T-cell (primary cell): Measurements from ENCODE around the gene SLCO1B1. TPM values are rescaled to one million over a fixed set of nuclear protein-coding genes. Genes with fewer than 3 reads are reported as not detected.
"Not testable (repeated sequence)": the region's sequence is repeated elsewhere in the genome, so short reads cannot be mapped to it uniquely, and the experiment has no call there.

Experiments
- ATAC-seq, 4 experiments: fragments of 200-7000 bp in 3 of 4; fragments of 150-1000 bp in 1 of 4; cut with Tn5 transposase; replicated peaks in 1 of 4; 1 replicate in 3 of 4; 2 replicates in 1 of 4; pipeline ENCODE4 v1.10.0; 2021; ENCODE audit warnings: moderate library complexity in 3 of 4, mild to moderate bottlenecking in 2 of 4, moderate number of reproducible peaks in 1 of 4
- CTCF ChIA-PET, 2 donors: fragments of 300-600 bp; sonication (Branson Sonifier 250); formaldehyde crosslinking; loops; one replicate each; lab custom pipeline; 2022; ENCODE audit warnings: antibody characterized with exemption in 2 of 2; lab: Charles Lee
- POLR2A ChIA-PET, 2 donors: fragments of 300-600 bp; sonication (Branson Sonifier 250); formaldehyde crosslinking; loops; one replicate each; lab custom pipeline; 2022; ENCODE audit warnings: antibody characterized with exemption in 2 of 2; lab: Charles Lee
- DNase-seq, 35 experiments: peaks; one replicate each; pipeline versions ENCODE4 v3.0.0 to v3.0.0-alpha.2; 2013 to 2023
- H3K27ac ChIP-seq: one replicate; pipeline ENCODE4 v1.5.1; 2013; ENCODE audit warnings: low read length
- H3K27me3 ChIP-seq, 2 experiments: replicated peaks in 1 of 2; 1 replicate in 1 of 2; 2 replicates in 1 of 2; pipeline versions ENCODE4 v1.6.1 to v1.7.0; 2013; ENCODE audit warnings: low read length in 1 of 2, mixed read lengths in 1 of 2; ENCODE audit not compliant: control insufficient read depth in 2 of 2, insufficient read depth in 2 of 2; ENCODE audit errors: extremely low read depth in 1 of 2
- H3K36me3 ChIP-seq, 2 donors: 1 replicate in 1 of 2; 2 replicates in 1 of 2; pipeline versions ENCODE4 v1.6.1 to v1.7.0; 2013; ENCODE audit warnings: low read length in 1 of 2; ENCODE audit not compliant: control insufficient read depth in 2 of 2, insufficient read depth in 1 of 2; ENCODE audit errors: extremely low read depth in 1 of 2
- H3K4me1 ChIP-seq, 2 experiments: 1 replicate in 1 of 2; 2 replicates in 1 of 2; pipeline versions ENCODE4 v1.6.1 to v1.7.0; 2013; ENCODE audit warnings: low read length in 2 of 2, mixed read lengths in 1 of 2; ENCODE audit not compliant: insufficient read depth in 2 of 2, control insufficient read depth in 1 of 2; ENCODE audit errors: extremely low read depth in 1 of 2
- H3K4me3 ChIP-seq, 2 donors: 1 replicate in 1 of 2; 2 replicates in 1 of 2; pipeline versions ENCODE4 v1.5.1 to v1.7.0; 2013; ENCODE audit warnings: mild to moderate bottlenecking in 2 of 2, low read length in 1 of 2, moderate library complexity in 1 of 2; ENCODE audit not compliant: control insufficient read depth in 1 of 2; ENCODE audit errors: extremely low read depth in 1 of 2
- H3K9me3 ChIP-seq: 2 replicates; pipeline ENCODE4 v1.7.0; 2013
- H3K27ac Mint-ChIP-seq, 2 donors: one replicate each; pipeline ENCODE4 v1.8.0; 2020 to 2021; ENCODE audit warnings: mild to moderate bottlenecking in 2 of 2, mixed read lengths in 2 of 2
- H3K27me3 Mint-ChIP-seq, 2 donors: one replicate each; pipeline ENCODE4 v1.8.0; 2021 to 2022; ENCODE audit warnings: mixed read lengths in 2 of 2
- H3K36me3 Mint-ChIP-seq: one replicate; pipeline ENCODE4 v1.8.0; 2021; ENCODE audit warnings: mixed read lengths
- H3K4me1 Mint-ChIP-seq, 3 donors: one replicate each; pipeline ENCODE4 v1.8.0; 2020 to 2022; ENCODE audit warnings: mixed read lengths in 3 of 3, mild to moderate bottlenecking in 1 of 3
- H3K4me3 Mint-ChIP-seq, 3 donors: one replicate each; pipeline ENCODE4 v1.8.0; 2020 to 2022; ENCODE audit warnings: mild to moderate bottlenecking in 3 of 3, mixed read lengths in 3 of 3, moderate library complexity in 3 of 3
- H3K9me3 Mint-ChIP-seq, 3 donors: one replicate each; pipeline ENCODE4 v1.8.0; 2020 to 2022; ENCODE audit warnings: mixed read lengths in 3 of 3
- WGBS: methylation state at CpG from one replicate; pipeline ENCODE4 v1.1.5; 2013; ENCODE audit warnings: missing lambda C conversion rate; ENCODE audit not compliant: insufficient coverage; 5-methylcytosine and 5-hydroxymethylcytosine counted together
- total RNA-seq, 35 experiments: library from RNA in 6 of 35; stranded (reverse) in 6 of 35; fragments of 120-200 nt in 1 of 35; gene quantifications; one replicate each; pipeline versions ENCODE4 v1.2.1 to v1.2.4 and lab custom pipeline; 2013 to 2026

The SLCO1B1 gene
- total RNA-seq, 5 donors from 2014 or later (not counting 1 experiment from before 2014, with no cell fraction given) = 0.12 TPM; not detected in 4

GRCh38 chr12:21129351-21129750, 1.6 kb upstream of the SLCO1B1 start:
- H3K36me3 ChIP-seq = no peaks in the 10 kb centered on the region
- ChIA-PET POLR2A (no interaction called here), CTCF (no interaction called here)
- no peak overlapping the region for H3K27ac ChIP-seq
- Mint-ChIP-seq H3K9me3 (peaks cover 0 to 3% (median 0%) of the 10 kb centered on the region in 3 donors), H3K4me3 (no peak overlapping the region), H3K4me1 (no peaks in the 10 kb centered on the region), H3K36me3 (no peaks in the 10 kb centered on the region), H3K27me3 (no peaks in the 10 kb centered on the region), H3K27ac (no peak overlapping the region)
- H3K4me1 ChIP-seq = no peaks in the 10 kb centered on the region
- H3K27me3 ChIP-seq = no peaks in the 10 kb centered on the region
- no peaks in the 10 kb centered on the region for H3K9me3 ChIP-seq
- WGBS = 67% methylated on average over 1 of the region's 3 CpGs
- no peak for DNase-seq
- ATAC-seq = no peak
- no peak overlapping the region for H3K4me3 ChIP-seq

- no peaks in the 10 kb centered on the region for H3K9me3 Mint-ChIP-seq
- no CpG with 5 or more reads among the region's 1 CpG for WGBS
- Histone ChIP-seq H3K4me1 (no peaks in the 10 kb centered on the region), H3K27ac (no peak overlapping the region), H3K9me3 (no peaks in the 10 kb centered on the region), H3K27me3 (no peaks in the 10 kb centered on the region), H3K36me3 (no peaks in the 10 kb centered on the region), H3K4me3 (no peak overlapping the region)
- DNase-seq (no peak), ATAC-seq (no peak)
- no peaks in the 10 kb centered on the region for H3K36me3 Mint-ChIP-seq
- no peak overlapping the region for H3K4me3 Mint-ChIP-seq
- H3K27me3 Mint-ChIP-seq = no peaks in the 10 kb centered on the region
- no peak overlapping the region for H3K27ac Mint-ChIP-seq
- POLR2A ChIA-PET = no interaction called here
- CTCF ChIA-PET = no interaction called here
- no peaks in the 10 kb centered on the region for H3K4me1 Mint-ChIP-seq
Measured at GRCh38 chr12:21129906-21130305, 1.1 kb upstream of the SLCO1B1 start.

GRCh38 chr12:21137318-21137999, 6.5 kb downstream of the SLCO1B1 start:
- H3K4me1 Mint-ChIP-seq, H3K36me3 ChIP-seq, H3K4me3 ChIP-seq, H3K9me3 Mint-ChIP-seq, ATAC-seq, H3K27ac ChIP-seq, POLR2A ChIA-PET, H3K27ac Mint-ChIP-seq, H3K27me3 ChIP-seq, H3K36me3 Mint-ChIP-seq, H3K27me3 Mint-ChIP-seq, H3K9me3 ChIP-seq, H3K4me3 Mint-ChIP-seq, H3K4me1 ChIP-seq, DNase-seq, CTCF ChIA-PET: not testable (repeated sequence)
- WGBS = 97% methylated on average over 8 of the region's 14 CpGs

GRCh38 chr12:21138016-21138415, 7.0 kb downstream of the SLCO1B1 start:
- ChIA-PET CTCF (no interaction called here), POLR2A (no interaction called here)
- ATAC-seq (no peak), DNase-seq (no peak)
- H3K4me3 ChIP-seq = no peak overlapping the region
- peaks cover 0 to 4% (median 0%) of the 10 kb centered on the region in 3 donors for H3K9me3 Mint-ChIP-seq
- WGBS = no CpG with 5 or more reads among the region's 2 CpGs
- no peak overlapping the region for H3K27ac ChIP-seq
- H3K36me3 ChIP-seq = no peaks in the 10 kb centered on the region
- no peaks in the 10 kb centered on the region for H3K27me3 Mint-ChIP-seq
- no peak overlapping the region for H3K4me3 Mint-ChIP-seq
- no peaks in the 10 kb centered on the region for H3K4me1 Mint-ChIP-seq
- no peaks in the 10 kb centered on the region for H3K36me3 Mint-ChIP-seq
- no peak overlapping the region for H3K27ac Mint-ChIP-seq
- H3K9me3 ChIP-seq = no peaks in the 10 kb centered on the region
- no peaks in the 10 kb centered on the region for H3K27me3 ChIP-seq
- no peaks in the 10 kb centered on the region for H3K4me1 ChIP-seq

GRCh38 chr12:21144309-21144708, 13.3 kb downstream of the SLCO1B1 start:
- no peak for DNase-seq
- H3K4me1 Mint-ChIP-seq = no peaks in the 10 kb centered on the region
- no peaks in the 10 kb centered on the region for H3K36me3 ChIP-seq
- no peak overlapping the region for H3K4me3 Mint-ChIP-seq
- no peak overlapping the region for H3K27ac Mint-ChIP-seq
- peaks cover 0 to 7% (median 6%) of the 10 kb centered on the region in 3 donors for H3K9me3 Mint-ChIP-seq
- H3K36me3 Mint-ChIP-seq = no peaks in the 10 kb centered on the region
- ChIA-PET CTCF (no interaction called here), POLR2A (no interaction called here)
- no peak overlapping the region for H3K4me3 ChIP-seq
- ATAC-seq = no peak
- H3K9me3 ChIP-seq = no peaks in the 10 kb centered on the region
- no peak overlapping the region for H3K27ac ChIP-seq
- H3K4me1 ChIP-seq = no peaks in the 10 kb centered on the region
- H3K27me3 ChIP-seq = no peaks in the 10 kb centered on the region
- no peaks in the 10 kb centered on the region for H3K27me3 Mint-ChIP-seq

- POLR2A ChIA-PET, H3K4me1 ChIP-seq, H3K27ac Mint-ChIP-seq, H3K9me3 ChIP-seq, CTCF ChIA-PET, ATAC-seq, H3K36me3 ChIP-seq, H3K36me3 Mint-ChIP-seq, H3K9me3 Mint-ChIP-seq, H3K27me3 Mint-ChIP-seq, H3K4me1 Mint-ChIP-seq, DNase-seq, H3K4me3 Mint-ChIP-seq, H3K27ac ChIP-seq, H3K4me3 ChIP-seq, H3K27me3 ChIP-seq: not testable (repeated sequence)
- WGBS = 80% methylated on average over 2 of the region's 5 CpGs
Measured at GRCh38 chr12:21149861-21150260, 18.9 kb downstream of the SLCO1B1 start.

- Histone ChIP-seq H3K4me1 (no peaks in the 10 kb centered on the region), H3K4me3 (no peak overlapping the region), H3K36me3 (no peaks in the 10 kb centered on the region), H3K27me3 (no peaks in the 10 kb centered on the region), H3K9me3 (no peaks in the 10 kb centered on the region), H3K27ac (no peak overlapping the region)
- Mint-ChIP-seq H3K4me3 (no peak overlapping the region), H3K36me3 (no peaks in the 10 kb centered on the region), H3K9me3 (peaks cover 0 to 7% (median 6%) of the 10 kb centered on the region in 3 donors), H3K4me1 (peaks cover 0 to 3% (median 0%) of the 10 kb centered on the region in 3 donors), H3K27ac (no peak overlapping the region), H3K27me3 (no peaks in the 10 kb centered on the region)
- ChIA-PET POLR2A (no interaction called here), CTCF (no interaction called here)
- WGBS = no CpG with 5 or more reads among the region's 3 CpGs
- DNase-seq (no peak), ATAC-seq (no peak)
Measured at GRCh38 chr12:21151184-21151583, 20.2 kb downstream of the SLCO1B1 start.
